GM19328 (cell line): ENCODE data around the gene WDR62.

ENCODE experiments used
- ATAC-seq: cut with Tn5 transposase; IDR thresholded peaks from one replicate; pipeline ENCODE4 v1.9.1; 2021; ENCODE audit warnings: mild to moderate bottlenecking, moderate library complexity; ENCODE audit not compliant: unreplicated experiment

WDR62 gene

DNA sequence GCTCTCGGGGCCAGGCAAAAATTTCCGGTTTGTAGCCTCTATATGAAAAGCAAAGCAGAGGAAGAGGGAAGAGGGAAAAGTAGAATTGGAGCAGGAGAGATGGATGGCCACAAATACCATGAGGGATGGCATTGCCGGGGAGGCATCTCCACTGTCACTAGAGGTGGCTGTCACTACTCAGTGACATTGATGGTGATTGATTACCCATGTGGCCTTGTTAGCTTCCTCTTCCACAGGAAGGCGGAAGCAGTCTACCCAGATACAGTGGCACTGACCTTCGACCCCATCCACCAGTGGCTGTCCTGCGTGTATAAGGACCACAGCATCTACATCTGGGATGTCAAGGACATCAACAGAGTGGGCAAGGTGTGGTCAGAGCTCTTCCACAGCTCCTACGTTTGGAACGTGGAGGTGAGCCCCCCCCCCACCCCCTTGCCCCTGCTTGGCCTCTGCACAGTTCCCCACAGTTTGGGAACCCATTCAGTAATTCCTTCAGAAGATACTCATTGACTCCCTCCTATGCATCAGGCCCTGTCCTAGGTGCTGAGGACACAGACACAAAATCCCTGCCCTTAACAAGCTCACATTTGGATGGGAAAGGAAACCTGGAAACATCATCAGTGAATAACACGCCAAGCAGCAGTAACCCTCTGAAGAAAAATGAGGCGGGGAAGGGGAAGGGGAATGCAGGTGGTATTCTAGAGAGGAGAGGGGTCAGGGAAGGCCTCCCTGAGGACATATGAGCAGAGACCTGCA, 18.6 kb downstream of the WDR62 start:
- ATAC-seq: no peak

DNA sequence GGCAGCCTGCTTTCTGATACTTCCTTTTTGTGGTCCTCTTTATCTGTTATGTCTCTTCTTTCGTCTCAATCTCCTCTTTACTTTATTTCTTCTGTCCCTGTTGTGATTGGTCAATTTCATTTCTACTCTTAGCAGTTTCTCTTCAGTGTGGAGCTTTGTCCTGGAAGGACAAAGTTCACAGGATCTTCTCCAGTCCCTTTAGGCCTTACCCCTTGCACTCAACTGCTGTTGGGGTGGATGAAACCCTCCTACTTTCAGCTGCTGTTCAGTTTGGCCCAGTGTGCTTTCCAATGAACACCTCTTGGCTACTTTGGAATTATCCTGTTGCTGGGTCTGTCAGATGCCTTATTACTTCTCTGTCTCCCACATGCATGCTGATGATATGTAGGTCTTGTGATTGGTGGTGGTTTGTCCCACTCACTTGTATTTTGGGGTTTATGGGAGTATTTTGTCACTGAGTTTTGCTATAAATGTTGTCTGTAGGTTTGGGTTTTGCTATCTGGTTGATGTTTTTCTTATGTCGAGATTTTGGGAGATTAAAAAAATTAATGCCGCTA, 24.8 kb downstream of the WDR62 start:
- ATAC-seq: no peak

- ATAC-seq: no peak
These were observed 26.7 kb downstream of the WDR62 start for GRCh38 chr19:36081385-36081784.

GRCh38 chr19:36081894-36082293, 27.2 kb downstream of the WDR62 start:
- no peak for ATAC-seq

DNA sequence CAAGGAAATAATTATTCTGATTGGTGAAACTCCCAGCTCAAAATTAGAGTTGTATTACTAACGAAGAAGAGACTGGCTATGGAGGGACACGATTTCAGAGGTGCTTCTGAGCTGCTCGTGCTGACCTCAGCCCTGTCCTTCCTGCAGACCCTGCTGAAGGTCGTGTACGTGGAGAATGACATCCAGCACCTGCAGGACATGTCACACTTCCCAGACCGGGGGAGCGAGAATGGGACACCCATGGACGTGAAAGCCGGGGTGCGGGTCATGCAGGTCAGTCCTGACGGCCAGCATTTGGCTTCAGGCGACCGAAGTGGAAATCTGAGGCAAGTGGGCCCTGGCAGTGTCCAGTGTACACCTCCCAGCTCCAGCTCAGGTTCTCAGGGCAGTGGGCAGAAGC, 28.2 kb downstream of the WDR62 start:
- ATAC-seq: no peak

DNA sequence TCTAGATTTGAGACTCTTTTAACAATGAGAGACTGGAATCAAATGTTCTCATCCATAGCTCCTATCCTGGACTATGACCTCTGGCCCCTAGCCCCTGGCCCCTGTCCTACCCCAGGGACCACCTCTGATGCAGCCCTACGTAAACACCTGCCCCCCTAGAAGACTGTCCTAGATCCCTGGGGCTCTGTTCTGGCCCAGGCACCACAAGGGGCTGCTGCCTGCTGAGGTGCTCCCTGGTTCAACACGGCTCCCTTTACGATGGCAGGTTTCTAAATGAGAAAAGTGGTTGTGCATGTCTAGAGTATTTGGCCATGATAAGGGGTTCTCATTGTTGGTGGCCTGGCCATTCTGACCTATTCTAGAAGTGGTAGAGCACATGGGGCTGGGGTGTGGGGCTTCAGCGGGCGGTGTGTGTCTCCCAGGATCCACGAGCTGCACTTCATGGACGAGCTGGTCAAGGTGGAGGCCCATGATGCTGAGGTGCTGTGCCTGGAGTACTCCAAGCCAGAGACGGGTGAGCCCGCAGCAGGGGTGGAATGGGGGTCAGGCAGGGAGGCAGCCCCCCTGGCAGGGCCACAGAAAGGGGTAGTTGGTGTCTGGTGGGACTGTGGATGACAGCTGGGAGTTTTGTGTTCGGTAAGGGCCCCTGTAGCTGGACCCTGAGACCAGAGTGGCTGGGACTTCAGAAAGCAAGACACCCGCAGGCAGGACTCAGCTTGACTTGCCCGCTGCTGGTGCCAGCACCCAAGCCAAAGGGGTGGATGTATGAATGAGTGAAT, 29.7 kb downstream of the WDR62 start:
- no peak for ATAC-seq

DNA sequence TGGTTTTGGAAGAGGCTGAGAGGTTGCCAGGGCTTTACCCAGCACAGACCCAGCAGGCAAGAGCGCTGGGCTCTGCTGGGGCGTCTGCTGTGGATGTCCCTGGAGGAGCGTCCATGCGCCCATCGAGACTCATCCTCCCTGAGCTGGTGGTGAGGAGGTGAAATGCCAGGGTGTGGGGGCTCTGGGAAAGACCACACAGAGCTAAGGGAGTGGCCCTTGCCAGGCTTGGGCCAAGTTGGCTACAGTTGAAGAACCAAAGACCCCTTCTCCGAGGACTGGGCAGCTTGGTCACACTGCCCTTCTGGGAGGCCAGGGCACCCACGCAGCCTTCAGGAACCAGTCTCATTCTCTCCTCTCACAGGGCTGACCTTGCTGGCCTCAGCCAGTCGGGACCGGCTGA, 31.6 kb downstream of the WDR62 start:
- ATAC-seq: no peak

DNA sequence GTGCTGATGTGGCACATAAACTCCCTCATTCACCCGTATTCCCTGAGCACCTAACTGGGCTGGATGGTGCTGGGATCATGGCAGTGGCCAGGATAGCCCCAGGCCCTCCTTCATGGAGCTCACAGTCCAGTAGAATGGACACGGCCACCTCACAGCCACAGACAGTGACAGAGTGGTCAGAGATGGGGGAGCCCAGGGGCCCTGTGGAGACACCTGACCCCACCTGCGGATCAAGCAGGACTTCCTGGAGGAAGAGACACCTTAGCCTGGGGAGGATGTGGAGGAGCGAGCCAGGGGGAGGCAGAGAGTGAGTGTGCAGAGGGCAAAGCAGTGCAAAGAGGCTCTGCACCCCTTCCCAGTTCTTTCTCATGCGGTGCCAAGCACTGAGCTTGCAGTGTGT, 35.1 kb downstream of the WDR62 start:
- no peak for ATAC-seq

DNA sequence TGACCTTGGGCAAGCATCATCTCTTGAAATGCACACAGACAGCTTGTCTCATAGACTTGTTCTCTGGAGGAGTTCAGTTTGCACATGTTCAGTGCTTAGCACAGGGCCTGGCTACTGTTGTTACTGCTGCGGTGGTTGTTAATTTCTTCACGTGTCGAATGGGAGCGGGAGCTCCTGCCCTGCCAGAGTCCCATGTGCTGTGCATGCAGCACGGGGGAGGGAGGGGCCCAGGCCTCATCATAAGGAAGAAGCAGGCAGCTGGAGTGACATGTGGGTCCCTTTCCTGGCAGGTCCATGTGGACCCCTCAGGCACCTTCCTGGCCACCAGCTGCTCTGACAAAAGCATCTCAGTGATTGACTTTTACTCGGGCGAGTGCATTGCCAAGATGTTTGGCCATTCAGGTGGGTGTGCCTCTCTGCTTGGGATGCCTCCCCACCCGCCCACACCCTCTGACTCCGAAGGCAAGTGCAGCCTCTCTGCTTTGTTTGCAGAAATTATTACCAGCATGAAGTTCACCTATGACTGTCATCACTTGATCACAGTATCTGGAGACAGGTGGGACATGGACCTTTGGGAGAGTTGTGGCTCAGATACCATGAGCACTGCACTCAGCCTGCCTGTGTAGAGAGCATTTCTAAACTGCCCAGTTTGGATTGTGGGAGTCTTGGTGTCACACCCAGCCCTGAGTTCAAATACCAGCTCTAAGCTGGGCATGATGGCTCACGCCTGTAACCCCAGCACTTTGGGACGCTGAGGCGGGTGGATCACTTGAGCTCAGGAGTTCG, 36.4 kb downstream of the WDR62 start:
- no peak for ATAC-seq

GRCh38 chr19:36092566-36092965, 37.9 kb downstream of the WDR62 start:
- ATAC-seq: no peak

DNA sequence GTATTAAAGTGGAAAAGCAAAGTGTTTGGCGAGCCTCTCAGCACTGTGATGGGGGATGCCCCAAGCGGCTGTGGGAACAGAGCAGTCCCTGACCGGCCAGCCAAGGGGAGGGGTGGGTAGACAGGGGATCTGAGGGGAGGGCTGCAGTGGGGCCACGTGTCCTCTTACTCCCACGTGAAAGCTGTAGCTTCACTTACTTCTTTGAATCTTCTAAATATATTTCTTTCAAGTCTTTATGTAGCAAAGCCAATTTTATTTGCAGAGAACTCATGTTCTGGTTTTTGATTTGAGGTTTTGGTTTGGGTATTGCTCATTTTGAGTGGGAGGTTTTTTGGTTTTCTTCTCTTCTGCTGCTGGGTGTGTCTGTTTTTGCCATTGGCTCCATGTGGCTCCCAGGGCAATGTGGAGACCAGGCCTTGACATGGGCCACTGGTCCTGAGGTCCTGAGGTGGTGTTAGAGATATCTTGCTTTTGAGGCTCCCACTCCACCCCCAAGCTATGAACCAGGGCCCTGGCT, 38.5 kb downstream of the WDR62 start:
- ATAC-seq: no peak

DNA sequence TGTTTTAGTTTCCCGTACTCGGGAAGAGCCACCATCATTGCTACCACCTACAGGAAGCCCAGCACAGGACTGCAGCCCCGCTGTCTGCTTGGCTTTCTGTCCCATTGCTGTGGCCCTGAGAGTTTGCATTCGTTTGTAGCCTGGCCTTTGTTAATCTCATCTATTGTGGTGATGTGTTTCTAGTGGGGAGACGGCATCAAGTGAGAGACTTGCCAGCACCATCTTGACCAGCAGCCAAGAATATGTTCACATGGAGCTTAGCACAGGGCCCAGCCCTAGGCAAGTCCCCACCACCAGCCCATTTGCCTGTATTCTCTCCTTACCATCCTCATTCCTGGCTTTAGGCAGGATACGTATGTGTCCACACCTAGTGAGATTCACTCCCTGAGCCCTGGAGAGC, 39.0 kb downstream of the WDR62 start:
- ATAC-seq: no peak

GRCh38 chr19:36097036-36097435, 42.3 kb downstream of the WDR62 start:
- no peak for ATAC-seq

DNA sequence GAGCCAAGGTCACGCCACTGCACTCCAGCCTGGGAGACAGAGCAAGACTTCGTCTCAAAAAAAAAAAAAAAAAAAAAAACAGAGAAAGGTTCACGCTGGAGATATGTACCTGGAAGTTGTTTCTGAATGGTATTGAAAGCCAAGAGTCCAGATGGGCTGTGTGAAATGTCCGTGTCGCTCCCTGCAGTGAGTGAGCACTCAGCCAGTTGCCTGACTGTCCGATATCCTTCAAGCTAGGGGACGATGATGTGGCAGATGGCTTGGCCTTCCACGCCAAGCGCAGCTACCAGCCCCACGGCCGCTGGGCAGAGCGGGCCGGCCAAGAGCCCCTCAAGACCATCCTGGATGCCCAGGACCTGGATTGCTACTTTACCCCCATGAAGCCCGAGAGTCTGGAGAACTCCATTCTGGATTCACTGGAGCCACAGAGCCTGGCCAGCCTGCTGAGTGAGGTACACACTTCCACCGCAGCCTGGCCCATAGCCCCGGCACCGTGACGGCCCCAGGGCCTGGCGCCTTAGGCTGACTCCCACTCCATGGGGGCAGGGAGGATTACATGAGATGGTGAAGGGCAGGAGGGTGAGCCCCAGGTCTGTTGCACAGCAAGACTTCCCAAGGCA, 44.6 kb downstream of the WDR62 start:
- no peak for ATAC-seq

GRCh38 chr19:36100476-36100875, 45.8 kb downstream of the WDR62 start:
- no peak for ATAC-seq

GRCh38 chr19:36101550-36102327, 47.0 kb downstream of the WDR62 start:
- no peak for ATAC-seq

DNA sequence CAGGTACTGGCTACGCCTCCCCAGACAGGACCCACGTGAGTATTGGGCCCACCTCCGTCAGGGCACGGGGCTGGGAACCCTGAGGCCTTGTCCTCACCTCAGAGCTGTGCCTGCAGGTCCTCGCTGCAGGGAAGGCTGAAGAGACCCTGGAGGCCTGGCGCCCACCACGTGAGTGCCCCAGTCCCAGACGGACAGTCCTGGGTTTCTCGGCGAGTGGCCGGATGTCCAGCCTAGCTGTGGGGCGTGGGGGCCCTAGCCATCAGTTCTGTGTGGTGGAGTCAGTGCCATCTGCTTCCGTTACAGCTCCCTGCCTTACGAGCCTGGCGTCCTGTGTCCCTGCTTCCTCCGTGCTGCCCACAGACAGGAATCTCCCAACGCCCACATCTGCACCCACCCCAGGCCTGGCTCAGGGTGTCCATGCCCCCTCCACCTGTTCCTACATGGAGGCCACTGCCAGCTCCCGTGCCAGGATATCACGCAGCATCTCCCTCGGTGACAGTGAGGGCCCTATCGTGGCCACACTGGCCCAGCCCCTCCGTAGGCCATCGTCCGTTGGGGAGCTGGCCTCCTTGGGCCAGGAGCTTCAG, 48.4 kb downstream of the WDR62 start:
- no peak for ATAC-seq

DNA sequence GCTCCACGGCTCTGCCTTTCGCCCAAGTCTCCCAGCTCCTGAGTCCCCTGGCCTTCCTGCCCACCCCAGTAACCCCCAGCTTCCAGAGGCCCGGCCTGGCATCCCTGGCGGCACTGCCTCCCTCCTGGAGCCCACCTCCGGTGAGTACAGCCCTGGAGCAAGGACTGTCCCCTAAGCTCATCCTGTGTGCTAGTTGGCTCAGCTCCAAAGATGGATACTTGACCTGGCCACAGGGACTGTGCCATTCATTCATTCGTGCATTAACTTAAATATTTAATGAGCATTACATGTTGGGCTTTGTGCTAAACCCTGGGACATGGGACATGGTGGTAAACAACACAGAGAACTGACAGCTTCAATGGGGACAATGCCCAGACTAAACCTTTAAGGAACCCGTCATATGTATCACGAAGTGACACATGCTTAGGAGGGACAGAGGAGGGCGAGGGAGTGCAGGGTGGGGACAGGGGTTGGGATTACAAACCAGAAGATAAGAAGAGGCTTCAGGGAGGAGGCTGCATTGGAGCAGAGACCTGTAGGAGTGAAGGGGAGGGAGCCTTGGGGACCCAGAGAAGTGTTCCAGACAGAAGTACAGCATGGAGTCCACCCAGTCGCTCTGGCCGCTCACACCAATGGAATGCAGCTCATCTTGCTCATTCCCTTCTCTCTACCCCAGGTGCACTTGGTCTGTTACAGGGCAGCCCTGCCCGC, 49.3 kb downstream of the WDR62 start:
- ATAC-seq: no peak

DNA sequence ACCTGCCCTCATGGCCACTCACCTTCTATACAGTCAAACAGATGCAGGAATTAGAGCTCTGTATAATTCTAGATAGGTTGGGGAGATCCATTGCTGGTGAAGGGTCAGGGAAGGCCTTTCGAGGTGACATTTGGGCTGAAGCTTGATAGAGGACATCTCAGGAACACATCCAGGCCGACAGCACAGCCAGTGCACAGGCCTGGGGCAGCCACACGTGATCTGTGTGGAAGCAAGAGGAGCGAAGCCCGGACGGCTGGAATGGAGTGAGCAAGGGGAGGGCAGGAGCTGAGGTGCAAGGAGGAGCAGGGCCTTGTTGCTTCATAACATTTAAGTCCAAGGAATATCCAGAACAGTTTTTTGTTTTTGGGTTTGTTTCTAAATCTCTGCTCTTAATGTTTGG, 51.7 kb downstream of the WDR62 start:
- ATAC-seq: no peak
